HG03575 (cell line): ENCODE data around the gene OR13C8.
"Not testable (repeated sequence)": the region's sequence is repeated elsewhere in the genome, so short reads cannot be mapped to it uniquely, and the experiment has no call there.

Experiments
- ATAC-seq: cut with Tn5 transposase; IDR thresholded peaks from one replicate; pipeline ENCODE4 v1.9.1; 2021; ENCODE audit not compliant: unreplicated experiment, insufficient number of reproducible peaks, low FRiP score; ENCODE audit errors: extremely low read depth

OR13C8 gene

DNA sequence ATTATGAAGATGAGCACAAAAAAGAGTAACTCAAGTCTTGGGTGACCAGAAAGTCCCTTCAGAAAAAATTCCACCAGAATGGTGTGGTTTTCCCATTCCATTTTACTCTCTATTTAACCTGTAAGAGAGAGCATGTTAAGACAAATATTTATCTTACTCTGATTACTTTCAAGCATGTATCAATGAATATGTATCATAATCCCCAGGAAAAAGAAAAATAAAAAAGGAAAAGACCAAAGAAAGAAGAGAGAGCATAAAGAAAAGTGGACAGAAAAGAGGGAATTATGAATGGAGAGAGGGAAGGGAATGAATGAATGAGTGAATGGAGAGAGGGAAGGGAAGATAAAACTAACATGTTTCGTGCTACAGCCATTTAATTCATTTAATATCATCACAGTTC is 36.6 kb downstream of the OR13C8 start, which contains the start of gene OR13C2:
OR13C2 (minus strand) TSS at position 101 of the 400 bp plus-strand sequence; CDS start at position 101, 0 bp downstream.
- not testable (repeated sequence) for ATAC-seq

GRCh38 chr9:104606152-104606551 is 37.2 kb downstream of the OR13C8 start:
- no peak for ATAC-seq

DNA sequence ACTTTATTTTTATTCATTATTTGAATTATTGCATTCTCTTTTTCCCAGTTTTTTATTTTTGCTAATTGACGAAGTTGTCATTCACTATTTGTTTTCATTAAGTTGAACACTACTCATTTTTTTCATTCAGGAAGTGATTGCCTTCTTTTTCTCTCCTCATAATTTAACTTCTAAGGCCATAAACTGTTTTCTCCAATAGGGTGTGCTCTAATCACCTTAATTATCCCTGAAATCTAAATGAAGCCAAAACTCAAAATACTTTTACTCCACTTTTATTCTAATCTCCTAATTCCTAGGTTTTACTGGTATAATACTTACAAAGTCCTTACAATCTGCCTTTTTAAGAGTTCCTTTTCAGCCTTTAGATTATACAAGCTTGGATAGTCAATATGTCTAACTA is 39.4 kb downstream of the OR13C8 start:
- no peak for ATAC-seq

DNA sequence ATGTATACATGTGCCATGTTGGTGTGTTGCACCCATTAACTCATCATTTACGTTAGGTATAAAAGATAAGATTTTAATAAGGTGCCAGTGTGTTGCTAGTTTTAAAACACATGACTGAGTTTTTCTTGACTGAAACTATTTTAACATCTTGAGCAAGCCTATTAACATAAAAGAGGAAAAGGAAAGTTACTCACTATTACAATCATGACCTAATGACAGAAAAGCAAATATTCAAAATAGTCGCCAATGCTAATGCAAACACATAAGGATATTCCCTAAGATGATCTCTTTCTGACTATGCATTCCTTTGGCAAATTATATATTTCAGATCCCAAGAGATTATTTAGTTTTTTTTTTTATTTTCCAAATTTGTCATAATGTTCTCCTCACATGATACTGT is 42.2 kb downstream of the OR13C8 start:
- ATAC-seq, result no peak

DNA sequence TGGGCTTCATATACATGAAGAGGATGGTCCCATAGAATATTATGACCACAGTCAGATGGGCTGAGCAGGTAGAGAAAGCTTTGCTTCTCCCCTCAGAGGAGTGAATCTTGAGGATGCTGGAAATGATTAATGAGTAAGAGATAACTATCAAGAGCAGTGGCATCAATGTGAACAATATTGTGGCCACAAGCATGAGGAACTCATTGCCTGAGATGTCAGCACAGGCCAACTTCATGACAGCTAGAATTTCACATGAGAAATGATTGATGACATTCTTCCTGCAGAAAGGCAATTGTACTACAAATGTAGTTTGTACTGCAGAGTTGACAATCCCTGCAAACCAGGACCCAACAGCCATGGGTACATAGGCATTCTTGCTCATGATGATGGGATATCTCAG is 48.5 kb downstream of the OR13C8 start:
- ATAC-seq, result no peak

GRCh38 chr9:104618104-104618503 is 49.1 kb downstream of the OR13C8 start, which contains the start of gene OR13C9:
Gene OR13C9 (minus strand): TSS chr9:104618204. CDS start chr9:104618204, 0 bp downstream.
- ATAC-seq, result no peak
